ENCODE measurements around the gene DAB2IP. TPM values are rescaled to one million over a fixed set of nuclear protein-coding genes. Genes with fewer than 3 reads are reported as not detected.

The DAB2IP gene
- total RNA-seq, 1 experiment from 2014 or later = 31.0 TPM

- TF ChIP-seq MAX (IDR thresholded peaks at IDR 0.05) = no peak
- TF ChIP-seq POLR2A (IDR thresholded peaks at IDR 0.05; ENCODE audit: borderline replicate concordance, extremely low read depth, insufficient read depth, insufficient read length) = no peak
- TF ChIP-seq EGR1 (IDR thresholded peaks at IDR 0.05; ENCODE audit: low read depth) = no peak
- TF ChIP-seq ZFX (IDR thresholded peaks at IDR 0.05) = no peak
- TF ChIP-seq CBX3 (IDR thresholded peaks at IDR 0.05; ENCODE audit: low read depth) = no peak
- no peak for TF ChIP-seq FOSL1 (IDR thresholded peaks at IDR 0.05; ENCODE audit: low read depth)
- TF ChIP-seq SRF (IDR thresholded peaks at IDR 0.05; ENCODE audit: low read depth) = no peak
- TF ChIP-seq POLR2AphosphoS5 (IDR thresholded peaks at IDR 0.05; ENCODE audit: low read depth, low read length) = no peak
- TF ChIP-seq ATF3 (IDR thresholded peaks at IDR 0.05) = no peak
- TF ChIP-seq YY1 (IDR thresholded peaks at IDR 0.05; ENCODE audit: extremely low read depth, insufficient replicate concordance, low read depth, low read length) = no peak
- TF ChIP-seq TCF7L2 (IDR thresholded peaks at IDR 0.05; ENCODE audit: borderline replicate concordance, extremely low read depth, insufficient read depth, insufficient read length) = no peak
Observed at GRCh38 chr9:121782514-121783110, 131.2 kb downstream of the DAB2IP start (continued).

- POLR2A ChIA-PET = no interaction called here
- CTCF ChIA-PET = no interaction called here
- BruUV-seq (replicated peaks) = no TSS peak
Observed at GRCh38 chr9:121783111-121783510, 131.7 kb downstream of the DAB2IP start.

More at GRCh38 chr9:121783111-121783510, 131.7 kb downstream of the DAB2IP start:
- Histone ChIP-seq H3K9me3 (ENCODE audit: control insufficient read depth in 1 of 2, insufficient read depth in 1 of 2, low read depth in 1 of 2, low read length in 2 of 2) (no peaks in the 10 kb centered on the region), H3K27ac (ENCODE audit: low read depth, low read length) (no peak overlapping the region), H2AFZ (ENCODE audit: low read depth, low read length, poor library complexity, severe bottlenecking) (no peak overlapping the region), H3K79me2 (ENCODE audit: insufficient read depth, low read length) (no peaks in the 10 kb centered on the region), H3K9ac (ENCODE audit: low read length) (no peak overlapping the region), H3K4me2 (ENCODE audit: low read length) (no peak overlapping the region), H3K27me3 (ENCODE audit: insufficient read depth, low read length) (no peaks in the 10 kb centered on the region), H4K20me1 (ENCODE audit: insufficient read depth) (no peaks in the 10 kb centered on the region), H3K36me3 (ENCODE audit: control insufficient read depth in 1 of 2, insufficient read depth in 2 of 2, low read length in 2 of 2) (no peaks in the 10 kb centered on the region; a peak in 1 of 4 replicates), H3K9me2 (ENCODE audit: insufficient read depth) (no peaks in the 10 kb centered on the region), H3K4me3 (replicated peaks in 1 of 2; ENCODE audit: low read depth in 1 of 2, low read length in 2 of 2) (no peak overlapping the region), H3K4me1 (ENCODE audit: control insufficient read depth in 1 of 2, insufficient read depth in 2 of 2, low read length in 2 of 2) (no peaks in the 10 kb centered on the region)
- RAD21 ChIA-PET (ENCODE audit: low non-redundant PET in 1 of 2, low total read pairs in 2 of 2, uncharacterized antibody in 2 of 2, unreplicated experiment in 2 of 2) = no interaction called here
- DNase-seq (ENCODE audit: low read depth, low spot score) (no peak), ATAC-seq (no peak)
- intact Hi-C loops (cut with micrococcal nuclease) = no loop called here
- TF ChIP-seq SP1 (IDR thresholded peaks at IDR 0.05; ENCODE audit: low read depth) (no peak), EZH2 (IDR thresholded peaks at IDR 0.05) (no peak)

All from HCT116 (cell line).